Gastroesophageal sphincter (tissue), 4 donors: ENCODE measurements around the gene EPB41L4A. TPM values are rescaled to one million over a fixed set of nuclear protein-coding genes. Genes with fewer than 3 reads are reported as not detected.

Source experiments
- ATAC-seq: fragments of 150-250 bp; one replicate; pipeline ENCODE4 v1.9.1; 2016; ENCODE audit warnings: mild to moderate bottlenecking, moderate library complexity
- H3K27ac ChIP-seq, 4 donors: fragments of 200-600 bp; sonication (generic) in 3 of 4; 1 replicate in 3 of 4; 2 replicates in 1 of 4; pipeline ENCODE4 v1.5.1; 2016 to 2019
- H3K27me3 ChIP-seq: fragments of 200-600 bp; sonication (generic); one replicate; pipeline ENCODE4 v1.5.1; 2019
- H3K36me3 ChIP-seq, 2 donors: fragments of 200-600 bp; sonication (generic); one replicate each; pipeline ENCODE4 v1.5.1; 2019; ENCODE audit warnings: control low read depth in 1 of 2
- H3K4me1 ChIP-seq, 3 donors: fragments of 200-600 bp; sonication (generic); 1 replicate in 2 of 3; 2 replicates in 1 of 3; pipeline ENCODE4 v1.5.1; 2016 to 2019; ENCODE audit warnings: control low read depth in 2 of 3
- H3K4me3 ChIP-seq, 2 donors: fragments of 200-600 bp; sonication (generic); one replicate each; pipeline ENCODE4 v1.5.1; 2019; ENCODE audit warnings: mild to moderate bottlenecking in 1 of 2, moderate library complexity in 1 of 2
- H3K9me3 ChIP-seq, 3 donors: fragments of 200-600 bp; sonication (generic); one replicate each; pipeline ENCODE4 v1.5.1; 2017 to 2019; ENCODE audit warnings: control low read depth in 2 of 3
- EP300 ChIP-seq: sonication (generic); formaldehyde crosslinking; IDR thresholded peaks from one replicate; pipeline ENCODE4 v1.6.1; 2017; ENCODE audit warnings: antibody characterized with exemption, mild to moderate bottlenecking
- POLR2A ChIP-seq, 2 donors: fragments of 450-650 bp; IDR thresholded peaks; one replicate each; pipeline ENCODE4 v1.6.1; 2017; ENCODE audit warnings: antibody characterized with exemption in 2 of 2, mild to moderate bottlenecking in 2 of 2, moderate library complexity in 1 of 2
- POLR2AphosphoS5 ChIP-seq: sonication (generic); formaldehyde crosslinking; IDR thresholded peaks from one replicate; pipeline ENCODE4 v1.6.1; 2017; ENCODE audit warnings: antibody characterized with exemption
- WGBS, 2 donors: methylation state at CpG; one replicate each; pipeline ENCODE4 v1.1.5; 2018; ENCODE audit warnings: low coverage in 1 of 2; 5-methylcytosine and 5-hydroxymethylcytosine counted together
- total RNA-seq, 4 donors: library from RNA; depleted of rRNA; stranded (reverse); fragments of >200 nt; gene quantifications; one replicate each; pipeline ENCODE4 v1.1.0, GENCODE V29; 2016
- TF ChIP-seq, protein P1 (sequence below), 4 experiments: fragments of 200-600 bp in 2 of 4; fragments of 450-650 bp in 2 of 4; sonication (generic) in 1 of 4; IDR thresholded peaks; one replicate each; pipeline ENCODE4 v1.5.1; 2017 to 2019; ENCODE audit warnings: antibody characterized with exemption in 4 of 4, mild to moderate bottlenecking in 2 of 4, moderate library complexity in 2 of 4

EPB41L4A gene
- total RNA-seq, 4 donors from 2014 or later: 4.3 to 28.7 (median 12.6) TPM

DNA sequence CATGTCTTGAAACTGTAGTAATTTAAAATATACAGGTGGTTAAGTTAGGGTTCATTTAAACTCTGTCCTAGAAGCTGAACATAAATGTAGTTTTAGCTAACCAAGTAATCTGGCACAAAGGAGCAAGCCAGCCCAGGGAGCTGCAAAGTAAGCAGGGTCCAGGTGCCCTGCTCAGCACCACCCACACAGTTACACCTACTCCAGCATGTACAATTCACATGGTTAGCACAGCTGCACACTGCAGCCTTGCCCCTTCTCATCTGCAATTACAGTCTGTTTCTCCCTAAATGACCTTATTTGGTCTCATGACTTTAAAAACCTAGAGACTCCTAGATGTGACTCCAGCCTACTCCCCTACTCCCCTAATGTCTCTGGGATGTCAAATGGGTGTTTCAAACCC, 128.4 kb downstream of the EPB41L4A start:
- H3K9me3 ChIP-seq: no peaks in the 10 kb centered on the region
- no peak for ATAC-seq
- no peak overlapping the region for H3K4me3 ChIP-seq
- H3K36me3 ChIP-seq: no peaks in the 10 kb centered on the region
- no peaks in the 10 kb centered on the region for H3K27me3 ChIP-seq
- H3K4me1 ChIP-seq: no peaks in the 10 kb centered on the region
- no peak overlapping the region for H3K27ac ChIP-seq
- TF ChIP-seq, protein P1, sequence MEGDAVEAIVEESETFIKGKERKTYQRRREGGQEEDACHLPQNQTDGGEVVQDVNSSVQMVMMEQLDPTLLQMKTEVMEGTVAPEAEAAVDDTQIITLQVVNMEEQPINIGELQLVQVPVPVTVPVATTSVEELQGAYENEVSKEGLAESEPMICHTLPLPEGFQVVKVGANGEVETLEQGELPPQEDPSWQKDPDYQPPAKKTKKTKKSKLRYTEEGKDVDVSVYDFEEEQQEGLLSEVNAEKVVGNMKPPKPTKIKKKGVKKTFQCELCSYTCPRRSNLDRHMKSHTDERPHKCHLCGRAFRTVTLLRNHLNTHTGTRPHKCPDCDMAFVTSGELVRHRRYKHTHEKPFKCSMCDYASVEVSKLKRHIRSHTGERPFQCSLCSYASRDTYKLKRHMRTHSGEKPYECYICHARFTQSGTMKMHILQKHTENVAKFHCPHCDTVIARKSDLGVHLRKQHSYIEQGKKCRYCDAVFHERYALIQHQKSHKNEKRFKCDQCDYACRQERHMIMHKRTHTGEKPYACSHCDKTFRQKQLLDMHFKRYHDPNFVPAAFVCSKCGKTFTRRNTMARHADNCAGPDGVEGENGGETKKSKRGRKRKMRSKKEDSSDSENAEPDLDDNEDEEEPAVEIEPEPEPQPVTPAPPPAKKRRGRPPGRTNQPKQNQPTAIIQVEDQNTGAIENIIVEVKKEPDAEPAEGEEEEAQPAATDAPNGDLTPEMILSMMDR (IDR thresholded peaks at IDR 0.05): no peak
- TF ChIP-seq EP300 (no peak), POLR2A (IDR thresholded peaks at IDR 0.05) (no peak), POLR2AphosphoS5 (no peak)

DNA sequence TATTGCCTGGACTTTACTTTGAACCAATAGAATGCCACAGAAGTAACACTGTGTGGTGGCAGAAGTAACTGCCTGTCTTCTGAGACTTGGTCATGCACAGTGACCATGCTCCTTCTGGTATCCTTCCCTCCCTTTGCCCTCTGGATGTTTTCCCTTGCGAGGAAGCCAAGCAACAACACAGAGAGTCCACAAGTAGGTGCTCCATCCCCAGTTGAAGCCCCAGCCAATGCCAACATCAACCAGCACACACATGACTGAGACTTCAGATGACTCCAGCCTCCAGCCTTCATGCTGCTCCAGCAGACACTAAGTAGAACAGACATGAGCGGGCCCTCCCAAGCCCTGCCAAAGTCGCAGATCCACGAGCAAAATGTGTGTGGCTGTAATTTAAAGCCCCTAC, 129.6 kb downstream of the EPB41L4A start:
- Histone ChIP-seq H3K27ac (no peak overlapping the region), H3K4me1 (no peaks in the 10 kb centered on the region), H3K4me3 (no peak overlapping the region), H3K27me3 (no peaks in the 10 kb centered on the region), H3K36me3 (no peaks in the 10 kb centered on the region), H3K9me3 (no peaks in the 10 kb centered on the region)
- 92 to 100% methylated on average over 3 to 4 of the region's 4 CpGs for WGBS, 2 donors
- no peak for ATAC-seq
- TF ChIP-seq EP300 (no peak), POLR2A (IDR thresholded peaks at IDR 0.05) (no peak), POLR2AphosphoS5 (no peak)
- TF ChIP-seq, protein P1 (IDR thresholded peaks at IDR 0.05): no peak

DNA sequence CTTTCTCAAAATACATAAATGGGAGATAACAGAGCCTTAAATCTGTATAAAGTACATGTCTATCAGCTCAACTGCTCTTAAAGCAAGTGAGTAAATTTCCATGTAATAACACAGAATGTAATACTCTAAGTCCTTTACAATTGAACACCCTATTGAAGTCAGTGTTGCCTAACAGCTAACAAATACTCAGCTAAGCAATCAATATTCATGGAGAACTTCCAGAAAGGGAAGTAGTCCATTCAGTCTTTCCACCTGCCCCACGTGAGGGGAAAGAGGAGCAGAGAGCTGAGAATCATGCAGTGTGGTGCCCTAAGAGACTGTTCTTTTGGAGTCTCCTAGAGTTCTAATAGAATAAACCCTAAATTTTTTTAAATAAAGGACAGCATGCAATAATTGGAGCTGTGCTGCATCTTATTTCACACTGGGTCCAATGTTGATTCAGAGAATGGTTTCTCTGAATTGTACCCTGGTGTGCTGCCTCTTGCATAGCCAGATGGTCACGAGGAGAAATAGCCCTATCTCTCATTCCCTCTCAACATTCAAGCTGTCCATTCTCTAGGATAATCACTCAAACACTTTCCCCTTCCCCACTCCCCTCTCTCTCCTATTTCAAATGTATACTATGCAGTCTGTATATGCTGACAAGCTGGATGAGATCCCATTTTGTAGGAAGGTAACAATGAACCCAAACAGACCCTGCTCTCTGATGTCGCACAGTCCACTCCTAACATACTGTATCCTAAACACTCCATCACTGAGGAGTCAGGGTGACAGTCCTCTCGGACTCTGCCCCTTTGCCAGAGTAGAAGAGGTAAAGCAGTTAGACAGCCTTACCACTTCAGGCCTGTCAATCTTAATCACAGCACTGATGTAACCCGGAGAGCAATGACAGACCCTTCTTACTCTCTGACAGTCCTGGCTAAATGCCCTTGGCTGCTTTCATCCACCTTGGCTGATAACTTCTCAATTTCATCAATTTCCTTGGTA, 134.8 kb downstream of the EPB41L4A start:
- H3K36me3 ChIP-seq: no peaks in the 10 kb centered on the region
- H3K27me3 ChIP-seq: no peaks in the 10 kb centered on the region
- no peaks in the 10 kb centered on the region for H3K4me1 ChIP-seq
- TF ChIP-seq EP300: no peak
- no peak for TF ChIP-seq POLR2A (IDR thresholded peaks at IDR 0.05)
- TF ChIP-seq, protein P1 (IDR thresholded peaks at IDR 0.05): no peak
- TF ChIP-seq POLR2AphosphoS5: no peak
- H3K4me3 ChIP-seq: no peak overlapping the region
- ATAC-seq: no peak
- no peak overlapping the region for H3K27ac ChIP-seq
- 65 to 76% methylated on average over 4 of the region's 5 CpGs for WGBS, 2 donors
- H3K9me3 ChIP-seq: no peaks in the 10 kb centered on the region

DNA sequence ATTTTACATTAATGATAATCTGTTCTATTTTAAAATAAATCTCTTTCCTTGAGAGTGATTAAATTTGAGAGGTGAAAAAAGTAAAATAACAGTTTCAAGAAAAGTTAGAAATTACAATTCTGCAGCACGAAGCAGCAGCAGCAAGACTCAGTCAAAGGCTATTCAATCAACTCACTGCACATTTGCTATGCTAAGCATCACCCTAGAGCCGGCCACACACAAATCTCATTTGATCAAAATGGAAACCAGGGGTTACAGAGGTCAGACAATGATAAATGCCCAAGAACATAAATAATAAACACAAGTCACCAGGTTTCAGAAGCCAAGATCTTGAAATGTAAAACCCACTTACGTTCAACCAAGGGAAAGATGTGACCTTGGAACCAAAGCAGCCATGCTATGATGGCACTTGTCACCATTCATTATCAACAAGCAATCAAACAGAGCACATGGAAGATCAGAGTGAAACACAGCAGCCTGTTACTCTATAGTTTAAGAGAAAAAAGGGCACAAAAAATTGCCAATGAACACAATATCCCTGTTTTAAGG, 136.0 kb downstream of the EPB41L4A start:
- no peak for ATAC-seq
- H3K4me3 ChIP-seq: no peak overlapping the region
- H3K27ac ChIP-seq: no peak overlapping the region
- no peaks in the 10 kb centered on the region for H3K36me3 ChIP-seq
- H3K4me1 ChIP-seq: no peaks in the 10 kb centered on the region
- 67 to 73% methylated on average over 2 to 3 of the region's 3 CpGs for WGBS, 2 donors
- H3K27me3 ChIP-seq: no peaks in the 10 kb centered on the region
- TF ChIP-seq EP300 (no peak), POLR2A (IDR thresholded peaks at IDR 0.05) (no peak), POLR2AphosphoS5 (no peak)
- TF ChIP-seq, protein P1 (IDR thresholded peaks at IDR 0.05): no peak
- no peaks in the 10 kb centered on the region for H3K9me3 ChIP-seq

DNA sequence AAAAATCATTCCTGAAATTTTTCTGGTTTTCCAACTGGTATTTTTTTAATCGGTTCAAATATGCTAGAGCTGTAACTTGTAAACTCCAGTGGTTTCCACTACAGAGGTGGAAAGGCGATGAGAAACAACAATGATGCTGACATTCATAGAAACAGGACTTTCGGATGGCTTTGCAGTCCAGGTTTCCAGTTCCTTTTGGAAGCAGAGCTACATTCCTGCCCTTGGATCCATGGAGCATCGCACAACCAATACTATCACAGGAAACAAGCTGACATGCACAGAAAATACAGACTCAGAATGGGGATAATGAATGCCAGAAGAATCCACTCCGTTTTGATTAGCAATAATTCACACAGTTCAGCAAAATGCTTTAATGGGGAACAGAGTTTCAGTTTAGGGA, 140.0 kb downstream of the EPB41L4A start:
- Histone ChIP-seq H3K36me3 (no peaks in the 10 kb centered on the region), H3K4me3 (no peak overlapping the region), H3K4me1 (no peaks in the 10 kb centered on the region), H3K27me3 (no peaks in the 10 kb centered on the region), H3K9me3 (no peaks in the 10 kb centered on the region), H3K27ac (no peak overlapping the region)
- WGBS, 2 donors: 83 to 91% methylated on average over 4 to 5 of the region's 5 CpGs
- TF ChIP-seq EP300 (no peak), POLR2AphosphoS5 (no peak)
- no peak for ATAC-seq
